ENCODE data around the gene ME3. TPM values are rescaled to one million over a fixed set of nuclear protein-coding genes. Genes with fewer than 3 reads are reported as not detected.
A peak's percentile ranks its signal among the peaks of the same experiment; 100 is the strongest.

ME3 gene
- total RNA-seq, 1 experiment from 2014 or later, result 2.9 TPM

DNA sequence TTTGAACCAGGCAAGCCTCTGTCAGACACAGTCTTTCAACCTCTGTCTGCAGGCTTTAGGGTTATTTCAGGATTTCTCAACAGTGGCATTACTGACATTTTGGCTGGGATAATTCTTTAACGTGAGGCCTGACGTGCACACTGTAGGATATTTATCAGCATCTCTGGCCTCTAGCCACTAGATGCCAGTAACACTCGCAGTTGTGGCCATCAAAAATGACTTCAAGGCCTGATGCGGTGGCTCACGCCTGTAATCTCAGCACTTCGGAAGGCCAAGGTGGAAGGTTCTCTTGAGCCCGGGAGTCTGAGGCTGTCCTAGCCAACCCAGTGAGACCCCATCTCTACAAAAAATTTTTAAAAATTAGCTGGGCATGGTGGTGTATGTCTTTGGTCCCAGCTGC, 184.7 kb downstream of the ME3 start:
- DNase-seq (ENCODE audit: low read depth in 1 of 2, low spot score in 2 of 2), result no peak
- H3K4me3 ChIP-seq, result no peak overlapping the region
- peaks cover 27% of the 10 kb centered on the region for H3K4me1 ChIP-seq (replicated peaks)
- no peak overlapping the region for H3K27ac ChIP-seq
- H3K36me3 ChIP-seq, result no peaks in the 10 kb centered on the region
- no peaks in the 10 kb centered on the region for H3K9me3 ChIP-seq (replicated peaks)
- H3K27me3 ChIP-seq (replicated peaks), result no peaks in the 10 kb centered on the region

DNA sequence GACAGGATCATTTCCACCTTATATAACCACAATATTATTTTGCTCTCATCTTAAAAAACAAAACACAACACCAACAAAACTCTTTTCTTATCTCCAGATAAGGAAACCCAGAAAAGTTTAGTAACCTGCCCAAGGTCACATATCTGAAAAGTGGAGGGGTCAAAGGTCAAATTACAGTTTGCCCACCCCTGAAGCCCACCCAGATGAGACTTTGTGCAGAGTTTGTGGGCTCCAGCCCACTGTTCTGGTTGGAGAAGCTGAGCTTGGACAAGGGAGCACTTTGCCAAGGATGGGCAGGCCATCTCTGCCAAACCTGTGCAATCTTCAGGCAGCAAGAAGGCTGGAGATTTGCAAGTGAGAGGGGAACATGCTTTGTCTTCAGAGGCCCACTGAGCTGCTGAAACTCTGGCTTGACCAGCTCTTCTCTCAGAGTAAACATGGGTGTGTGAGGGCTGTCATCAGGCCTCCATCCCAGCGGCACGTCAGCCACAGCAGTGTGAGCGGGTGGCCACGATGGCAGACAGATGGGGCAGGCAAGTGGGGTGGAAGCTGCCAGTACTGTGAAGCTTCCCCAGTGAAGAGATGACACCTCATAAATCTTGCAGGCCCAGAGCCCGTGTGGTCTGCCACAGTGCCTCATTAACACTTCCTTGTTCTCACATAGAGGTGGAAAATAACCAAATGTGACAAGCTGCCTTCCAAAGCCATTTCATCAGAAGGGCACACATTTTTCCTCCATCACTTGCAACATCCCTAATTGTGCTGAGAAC, 186.0 kb downstream of the ME3 start:
- Histone ChIP-seq H3K4me1 (replicated peaks) (peaks cover 29% of the 10 kb centered on the region), H3K9me3 (replicated peaks) (no peaks in the 10 kb centered on the region), H3K36me3 (no peaks in the 10 kb centered on the region), H3K27me3 (replicated peaks) (no peaks in the 10 kb centered on the region), H3K4me3 (no peak overlapping the region), H3K27ac (no peak overlapping the region; the same call in 1 of the 2 replicates)
- no peak for DNase-seq (ENCODE audit: low read depth in 1 of 2, low spot score in 2 of 2)

DNA sequence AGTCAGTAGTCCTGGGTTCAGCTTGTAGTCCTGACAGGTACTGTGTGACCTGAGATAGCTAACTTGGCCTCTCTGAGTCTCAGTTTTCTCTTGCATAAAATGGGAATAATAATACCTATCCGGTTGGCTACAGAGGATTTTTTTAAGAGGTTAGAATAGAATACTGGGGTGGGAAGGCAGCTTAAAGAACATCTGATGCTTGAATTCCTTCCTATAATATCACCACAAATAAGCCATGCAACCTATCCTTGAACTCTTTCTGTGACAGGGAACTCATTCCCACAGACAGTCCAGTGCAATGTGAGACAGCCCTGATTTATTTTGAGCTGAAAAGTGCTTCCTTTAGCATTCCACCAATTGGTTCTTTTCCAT, 187.6 kb downstream of the ME3 start:
- peaks cover 31% of the 10 kb centered on the region for H3K4me1 ChIP-seq (replicated peaks)
- peak overlapping the region; percentile 81 for H3K27ac ChIP-seq
- no peak overlapping the region for H3K4me3 ChIP-seq
- DNase-seq (ENCODE audit: low read depth in 1 of 2, low spot score in 2 of 2), result no peak
- H3K36me3 ChIP-seq, result no peaks in the 10 kb centered on the region
- no peaks in the 10 kb centered on the region for H3K27me3 ChIP-seq (replicated peaks)
- no peaks in the 10 kb centered on the region for H3K9me3 ChIP-seq (replicated peaks)

DNA sequence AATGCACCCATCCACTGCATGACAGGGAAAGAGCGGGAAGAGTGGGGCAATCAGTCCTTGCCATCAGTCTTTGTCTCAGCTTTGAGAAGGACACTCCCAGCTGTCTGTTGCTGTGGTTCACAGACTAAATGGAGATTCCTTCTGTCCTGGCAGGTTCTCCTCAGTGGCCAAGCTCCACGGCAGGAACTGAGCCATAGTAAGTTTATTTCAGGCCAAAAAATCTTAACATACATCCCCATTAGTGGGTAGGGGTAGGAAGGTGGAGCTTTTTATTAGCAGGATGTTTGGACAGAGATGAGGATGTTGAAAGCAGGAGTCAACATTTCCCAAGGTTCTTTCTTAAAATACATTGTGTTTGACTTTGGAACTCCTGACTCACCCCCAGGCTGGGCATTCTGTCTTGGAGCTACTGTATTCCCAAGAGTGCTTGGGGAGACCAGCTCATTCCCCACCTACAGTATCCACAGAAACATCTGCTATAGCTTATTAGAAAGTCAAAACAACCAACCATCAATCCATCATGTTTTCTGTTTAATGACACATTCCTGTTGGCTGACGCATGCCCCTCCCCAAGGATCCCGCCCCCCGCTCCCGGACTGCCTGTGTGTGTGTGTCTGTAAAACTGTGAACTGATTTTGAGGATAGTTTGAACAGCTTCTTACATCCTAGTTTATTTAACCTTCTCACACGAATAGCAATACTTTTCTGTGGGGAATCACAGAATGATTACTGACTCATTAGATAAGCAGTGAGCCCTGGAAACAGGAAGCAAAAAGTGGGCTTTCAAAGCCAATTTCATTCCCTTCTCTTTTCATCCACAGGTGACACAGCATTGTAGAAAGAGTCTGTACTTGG, 188.2 kb downstream of the ME3 start:
- Histone ChIP-seq H3K27me3 (replicated peaks) (no peaks in the 10 kb centered on the region), H3K9me3 (replicated peaks) (no peaks in the 10 kb centered on the region), H3K4me1 (replicated peaks) (peaks cover 31% of the 10 kb centered on the region), H3K27ac (peak overlapping the region; percentile 81), H3K36me3 (no peaks in the 10 kb centered on the region), H3K4me3 (no peak overlapping the region)
- peak; percentile 85 to 87 for DNase-seq (ENCODE audit: low read depth in 1 of 2, low spot score in 2 of 2)

DNA sequence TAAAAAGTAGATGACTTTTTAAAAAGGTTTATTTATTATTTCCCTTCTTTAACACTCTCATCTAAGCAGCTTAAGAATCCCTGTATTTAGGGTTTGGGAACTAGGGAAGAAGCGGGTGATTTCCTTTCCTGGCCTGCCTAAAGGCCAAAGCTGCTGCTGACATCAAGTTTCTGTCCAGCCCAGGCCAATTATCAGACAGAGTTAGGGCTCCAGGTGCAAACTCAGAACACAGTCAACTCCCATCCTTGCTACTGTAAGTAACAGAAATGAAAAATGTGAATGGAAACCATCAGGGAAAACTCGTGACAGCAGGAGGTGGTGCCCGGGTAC, 188.8 kb downstream of the ME3 start:
- Histone ChIP-seq H3K27ac (peak overlapping the region; percentile 81), H3K4me3 (no peak overlapping the region), H3K27me3 (replicated peaks) (no peaks in the 10 kb centered on the region), H3K36me3 (no peaks in the 10 kb centered on the region), H3K4me1 (replicated peaks) (peaks cover 31% of the 10 kb centered on the region), H3K9me3 (replicated peaks) (no peaks in the 10 kb centered on the region)
- no peak for DNase-seq (ENCODE audit: low read depth in 1 of 2, low spot score in 2 of 2)

DNA sequence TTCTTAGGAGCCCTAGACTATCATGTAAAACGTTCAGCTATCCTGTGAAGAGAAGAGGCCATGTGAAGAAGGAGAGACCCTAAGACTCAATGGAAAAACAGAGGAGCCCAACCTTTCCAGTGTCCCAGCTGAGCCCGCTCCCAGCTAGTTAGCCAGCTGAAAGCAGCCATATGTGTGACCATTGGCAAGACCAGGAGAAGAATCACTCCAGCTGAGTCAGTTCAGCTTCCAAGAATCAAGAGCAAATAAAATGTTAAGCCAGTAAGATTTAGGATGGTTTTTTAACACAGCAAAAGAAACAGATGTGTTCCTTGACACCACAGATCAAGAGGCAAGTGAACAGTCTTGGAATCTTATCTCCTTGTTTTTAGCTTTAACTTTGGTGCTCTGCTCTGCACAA, 189.7 kb downstream of the ME3 start:
- DNase-seq (ENCODE audit: low read depth in 1 of 2, low spot score in 2 of 2), result no peak
- H3K4me3 ChIP-seq, result no peak overlapping the region
- H3K36me3 ChIP-seq, result no peaks in the 10 kb centered on the region
- H3K4me1 ChIP-seq (replicated peaks), result peaks cover 31% of the 10 kb centered on the region
- no peaks in the 10 kb centered on the region for H3K9me3 ChIP-seq (replicated peaks)
- peak overlapping the region; percentile 81; the same call in 1 of the 2 replicates for H3K27ac ChIP-seq
- no peaks in the 10 kb centered on the region for H3K27me3 ChIP-seq (replicated peaks)

DNA sequence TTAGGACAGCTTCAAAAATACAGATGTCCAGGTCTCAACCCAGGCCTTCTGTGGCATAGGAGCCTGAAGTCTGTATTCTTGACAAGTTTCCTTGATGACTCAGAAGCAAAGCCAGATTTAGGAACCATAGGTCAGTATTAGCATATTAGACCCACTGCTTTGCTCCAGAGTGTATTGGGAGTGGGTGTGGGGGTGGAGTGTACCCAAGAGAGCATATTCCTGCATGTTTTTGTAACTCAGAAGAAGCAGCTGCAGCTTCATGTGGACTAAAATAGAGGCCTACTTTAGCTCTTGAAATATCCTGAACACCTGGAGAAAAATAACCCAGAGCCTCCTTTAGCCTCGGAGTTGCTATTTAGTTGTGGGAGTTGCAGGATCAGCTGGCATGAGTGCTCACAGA, 191.0 kb downstream of the ME3 start:
- Histone ChIP-seq H3K27ac (no peak overlapping the region), H3K36me3 (no peaks in the 10 kb centered on the region), H3K4me1 (replicated peaks) (peaks cover 31% of the 10 kb centered on the region), H3K4me3 (no peak overlapping the region), H3K9me3 (replicated peaks) (no peaks in the 10 kb centered on the region), H3K27me3 (replicated peaks) (no peaks in the 10 kb centered on the region)
- no peak for DNase-seq (ENCODE audit: low read depth in 1 of 2, low spot score in 2 of 2)

DNA sequence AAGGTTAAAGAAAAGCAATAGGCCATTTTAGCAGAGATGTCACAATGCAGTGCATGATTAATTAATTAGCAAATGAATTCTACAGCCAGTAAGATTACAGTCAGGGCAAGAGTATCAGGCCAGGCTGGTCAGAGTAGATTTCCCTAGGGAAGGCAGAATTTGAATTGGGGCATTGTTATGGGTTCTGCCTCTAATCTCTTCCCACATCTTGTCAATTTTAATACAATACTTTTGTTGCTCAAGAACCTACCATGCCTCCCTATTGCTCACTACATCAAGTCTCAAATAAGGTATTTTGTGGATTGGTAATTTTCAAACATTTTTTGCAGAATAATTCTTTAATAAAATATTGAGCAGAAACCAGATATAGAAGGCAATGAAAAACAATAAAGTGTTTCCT, 194.1 kb downstream of the ME3 start:
- no peak overlapping the region for H3K4me3 ChIP-seq
- DNase-seq (ENCODE audit: low read depth in 1 of 2, low spot score in 2 of 2), result no peak
- no peaks in the 10 kb centered on the region for H3K36me3 ChIP-seq
- H3K27ac ChIP-seq, result no peak overlapping the region
- H3K4me1 ChIP-seq (replicated peaks), result peaks cover 22% of the 10 kb centered on the region
- H3K27me3 ChIP-seq (replicated peaks), result no peaks in the 10 kb centered on the region
- H3K9me3 ChIP-seq (replicated peaks), result no peaks in the 10 kb centered on the region

DNA sequence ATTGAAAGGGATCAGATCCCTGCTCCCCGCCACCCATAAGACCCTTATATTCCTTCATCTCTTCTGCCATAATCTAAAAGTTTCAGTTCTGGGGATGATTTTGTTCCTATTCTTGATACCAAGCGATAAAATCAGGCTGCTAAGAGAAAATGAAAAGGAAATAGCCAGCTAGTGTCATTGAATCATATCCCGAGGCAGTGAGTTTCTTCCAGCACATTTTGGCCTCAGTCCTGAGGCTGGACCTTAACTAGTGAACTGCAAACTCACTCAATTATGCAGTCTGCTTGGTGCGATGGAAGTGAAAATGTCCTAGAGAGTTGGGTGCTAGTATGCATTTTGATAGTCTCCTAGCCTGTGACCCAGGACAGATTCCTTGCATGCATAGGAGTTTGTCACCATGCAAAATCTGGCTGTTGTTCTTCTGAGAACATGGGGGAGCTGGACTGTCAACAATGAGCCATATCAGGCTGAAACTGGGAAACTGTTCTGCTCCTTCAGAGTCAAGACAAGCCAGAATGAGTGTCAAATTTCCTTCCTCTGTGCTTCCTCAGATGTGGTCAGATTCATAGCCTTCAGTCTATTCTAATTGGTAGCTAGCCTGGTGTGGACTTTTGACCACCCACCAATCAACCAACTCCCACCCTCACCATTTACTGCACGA, 194.8 kb downstream of the ME3 start:
- peaks cover 15% of the 10 kb centered on the region for H3K4me1 ChIP-seq (replicated peaks)
- no peak for DNase-seq (ENCODE audit: low read depth in 1 of 2, low spot score in 2 of 2)

DNA sequence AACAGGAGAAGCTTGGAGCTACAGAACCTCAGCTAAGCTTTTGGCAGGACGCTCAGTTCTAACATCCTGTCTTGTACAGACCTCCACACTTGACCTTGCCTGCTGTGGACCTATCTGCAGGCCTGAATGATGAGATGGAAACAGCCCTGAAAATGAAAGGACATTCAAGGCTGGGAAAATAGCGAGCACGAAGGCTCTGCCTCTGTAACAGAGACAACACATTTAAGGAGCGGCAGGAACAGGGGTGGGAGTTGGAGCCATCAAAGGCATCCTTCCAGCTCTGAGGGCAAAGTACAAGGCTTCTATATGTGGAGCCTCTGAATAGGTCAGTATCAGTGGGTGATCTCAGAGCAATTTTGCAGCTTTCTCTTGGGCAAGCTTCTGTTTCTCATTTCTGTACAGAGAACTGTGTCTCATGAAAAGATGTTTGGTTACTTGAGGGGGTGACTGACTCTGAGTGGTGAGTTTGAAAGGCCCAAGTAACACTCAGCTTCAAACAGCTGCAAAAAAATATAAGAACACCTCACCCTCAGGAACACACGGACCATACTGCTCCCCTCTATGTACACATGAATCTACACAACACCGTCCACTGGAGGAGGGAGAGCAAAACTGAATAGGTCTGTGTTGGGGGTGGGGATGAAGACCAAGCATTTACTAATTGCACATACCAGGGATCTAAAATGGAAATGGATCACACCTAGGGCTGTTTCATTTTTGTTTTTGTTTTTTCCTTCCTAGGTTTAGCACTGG, 196.1 kb downstream of the ME3 start:
- Histone ChIP-seq H3K4me3 (no peak overlapping the region), H3K4me1 (replicated peaks) (peaks cover 13% of the 10 kb centered on the region), H3K36me3 (no peaks in the 10 kb centered on the region), H3K27me3 (replicated peaks) (no peaks in the 10 kb centered on the region), H3K27ac (no peak overlapping the region), H3K9me3 (replicated peaks) (no peaks in the 10 kb centered on the region)
- DNase-seq (ENCODE audit: low read depth in 1 of 2, low spot score in 2 of 2), result no peak

More for the DNA sequence above, 194.8 kb downstream of the ME3 start:
- Histone ChIP-seq H3K9me3 (replicated peaks) (no peaks in the 10 kb centered on the region), H3K4me3 (no peak overlapping the region), H3K27ac (no peak overlapping the region), H3K36me3 (no peaks in the 10 kb centered on the region), H3K27me3 (replicated peaks) (no peaks in the 10 kb centered on the region)

DNA sequence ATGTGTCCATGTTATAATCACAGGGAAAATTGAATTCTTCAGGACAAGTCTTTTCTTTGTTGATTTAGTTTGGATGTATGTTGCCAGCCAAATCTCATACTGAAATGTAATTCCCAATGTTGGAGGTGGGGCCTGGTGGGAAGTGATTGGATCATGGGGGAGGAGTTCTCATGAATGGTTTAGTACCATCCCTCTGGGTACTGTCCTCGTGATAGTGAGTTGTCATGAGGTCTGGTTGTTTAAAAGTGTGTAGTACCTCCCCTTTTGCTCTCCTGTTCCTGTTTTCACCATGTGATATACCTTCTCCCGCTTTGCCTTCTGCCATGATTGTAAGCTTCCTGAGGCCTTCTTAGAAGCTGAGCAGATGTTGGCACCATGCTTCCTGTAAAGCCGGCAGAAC, 197.4 kb downstream of the ME3 start:
- no peak overlapping the region for H3K27ac ChIP-seq

DNA sequence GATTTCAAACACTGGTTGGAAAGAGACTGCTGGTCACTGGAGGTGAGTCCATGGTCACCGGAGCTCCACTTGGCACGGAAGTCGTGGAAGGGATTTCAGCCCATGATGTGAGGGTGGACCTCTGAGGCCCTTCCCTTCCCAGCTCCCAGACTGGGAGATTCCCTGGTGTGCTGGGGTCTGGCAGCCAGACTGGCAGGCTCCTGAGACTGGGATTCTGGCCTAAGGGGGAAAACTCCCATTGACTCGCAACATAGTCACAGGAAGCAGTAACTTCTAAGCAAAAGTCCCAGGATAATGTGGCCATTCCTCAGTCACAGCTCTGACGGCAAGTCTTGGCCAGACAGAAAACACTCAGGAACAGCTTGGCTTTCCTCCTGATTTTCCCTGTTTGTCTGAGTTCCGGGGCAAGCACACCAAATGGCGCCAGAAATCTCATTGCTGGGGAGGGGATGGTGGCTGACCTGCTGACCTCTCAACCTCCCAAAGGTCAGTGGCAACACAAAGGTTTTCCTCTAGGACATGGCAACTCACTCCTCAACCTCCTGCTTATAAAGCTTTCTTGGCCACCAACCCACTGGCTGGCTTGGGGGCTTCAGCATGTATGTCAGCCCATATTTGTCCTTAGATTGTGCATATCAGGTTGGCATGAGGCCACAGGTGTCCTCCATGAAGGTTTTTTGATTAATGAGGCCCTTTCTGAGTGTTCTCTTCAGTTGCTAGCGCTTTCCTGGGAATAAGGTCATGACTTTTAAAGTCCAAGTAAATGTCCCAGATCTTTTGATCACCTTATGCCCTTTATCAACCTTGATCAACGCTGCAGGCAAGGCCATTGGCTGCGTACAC, 198.2 kb downstream of the ME3 start:
- Histone ChIP-seq H3K4me1 (replicated peaks) (peaks cover 12% of the 10 kb centered on the region), H3K27me3 (replicated peaks) (no peaks in the 10 kb centered on the region), H3K4me3 (no peak overlapping the region), H3K9me3 (replicated peaks) (no peaks in the 10 kb centered on the region), H3K36me3 (no peaks in the 10 kb centered on the region), H3K27ac (peak overlapping the region; percentile 48)
- peak; percentile 38 to 56 for DNase-seq (ENCODE audit: low read depth in 1 of 2, low spot score in 2 of 2)

More for the DNA sequence above, 197.4 kb downstream of the ME3 start:
- Histone ChIP-seq H3K27me3 (replicated peaks) (no peaks in the 10 kb centered on the region), H3K36me3 (no peaks in the 10 kb centered on the region), H3K9me3 (replicated peaks) (no peaks in the 10 kb centered on the region), H3K4me3 (no peak overlapping the region), H3K4me1 (replicated peaks) (peaks cover 12% of the 10 kb centered on the region)
- DNase-seq (ENCODE audit: low read depth in 1 of 2, low spot score in 2 of 2), result no peak
